Measurements from ENCODE around the gene SH2D6. TPM values are rescaled to one million over a fixed set of nuclear protein-coding genes. Genes with fewer than 3 reads are reported as not detected.

The SH2D6 gene
- total and polyA plus RNA-seq, 11 donors, result not detected

DNA sequence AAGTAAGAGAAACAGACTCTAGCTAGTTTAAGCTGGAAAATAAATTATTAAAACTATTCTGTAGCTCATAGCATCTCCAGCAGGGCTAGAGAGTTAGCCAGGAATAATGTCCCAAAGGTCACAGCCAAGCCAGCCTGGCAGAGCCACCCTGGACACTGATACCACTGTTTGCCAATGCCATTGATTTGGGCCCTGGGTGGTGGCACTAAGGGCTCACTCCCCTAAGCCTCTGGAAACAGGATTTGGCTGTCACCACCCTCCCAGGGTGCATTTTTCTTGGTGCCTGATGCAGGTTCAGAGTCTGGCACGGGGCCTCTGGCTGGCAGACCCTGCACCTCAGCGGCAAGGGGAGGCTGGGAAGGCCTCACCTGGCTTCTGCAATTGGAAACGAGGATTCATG, 7.1 kb downstream of the SH2D6 start:
- ATAC-seq (no peak), DNase-seq (no peak)
- Histone ChIP-seq H3K9me3 (no peaks in the 10 kb centered on the region), H3K36me3 (no peaks in the 10 kb centered on the region), H3K27ac (no peak overlapping the region), H3K4me3 (no peak overlapping the region), H3K4me1 (peaks cover 0 to 31% (median 9%) of the 10 kb centered on the region in 12 donors), H3K27me3 (no peaks in the 10 kb centered on the region)
- TF ChIP-seq, protein P1, sequence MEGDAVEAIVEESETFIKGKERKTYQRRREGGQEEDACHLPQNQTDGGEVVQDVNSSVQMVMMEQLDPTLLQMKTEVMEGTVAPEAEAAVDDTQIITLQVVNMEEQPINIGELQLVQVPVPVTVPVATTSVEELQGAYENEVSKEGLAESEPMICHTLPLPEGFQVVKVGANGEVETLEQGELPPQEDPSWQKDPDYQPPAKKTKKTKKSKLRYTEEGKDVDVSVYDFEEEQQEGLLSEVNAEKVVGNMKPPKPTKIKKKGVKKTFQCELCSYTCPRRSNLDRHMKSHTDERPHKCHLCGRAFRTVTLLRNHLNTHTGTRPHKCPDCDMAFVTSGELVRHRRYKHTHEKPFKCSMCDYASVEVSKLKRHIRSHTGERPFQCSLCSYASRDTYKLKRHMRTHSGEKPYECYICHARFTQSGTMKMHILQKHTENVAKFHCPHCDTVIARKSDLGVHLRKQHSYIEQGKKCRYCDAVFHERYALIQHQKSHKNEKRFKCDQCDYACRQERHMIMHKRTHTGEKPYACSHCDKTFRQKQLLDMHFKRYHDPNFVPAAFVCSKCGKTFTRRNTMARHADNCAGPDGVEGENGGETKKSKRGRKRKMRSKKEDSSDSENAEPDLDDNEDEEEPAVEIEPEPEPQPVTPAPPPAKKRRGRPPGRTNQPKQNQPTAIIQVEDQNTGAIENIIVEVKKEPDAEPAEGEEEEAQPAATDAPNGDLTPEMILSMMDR (IDR thresholded peaks at IDR 0.05), result no peak
- no peak for TF ChIP-seq POLR2A (IDR thresholded peaks at IDR 0.05)
- intact Hi-C loops (cut with DNase I), result no loop called here
- WGBS, 4 donors, result 90 to 100% (median 92%) methylated on average over 1 to 3 of the region's 3 CpGs

DNA sequence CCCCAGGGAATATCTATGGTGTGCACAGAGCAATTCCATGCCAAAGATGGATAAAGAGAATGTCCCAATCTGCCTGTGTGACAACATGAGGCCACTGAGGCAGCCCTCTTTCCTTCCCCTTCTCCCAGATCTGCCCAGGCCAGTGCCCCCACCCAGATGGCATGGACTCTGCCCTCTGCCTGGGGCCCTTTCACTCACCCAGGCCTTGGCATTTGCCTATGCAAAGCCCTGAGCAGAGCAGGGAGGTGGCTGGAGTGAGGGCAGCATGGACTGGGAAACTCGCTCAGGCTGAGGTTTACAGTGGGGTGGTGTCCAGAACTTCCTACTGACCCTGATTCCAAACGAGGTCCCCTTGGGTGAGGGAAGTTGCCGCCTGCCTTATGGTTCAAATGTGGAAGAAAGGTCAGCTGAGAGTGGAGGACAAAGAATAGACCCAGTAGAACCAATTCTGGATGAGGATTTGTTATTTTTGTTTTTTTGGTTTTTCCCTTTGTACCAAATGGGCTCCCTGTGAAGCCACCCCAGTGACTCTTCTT, 8.9 kb downstream of the SH2D6 start:
- no peak for DNase-seq
- TF ChIP-seq, protein P1 (IDR thresholded peaks at IDR 0.05), result no peak
- TF ChIP-seq POLR2A (IDR thresholded peaks at IDR 0.05), result no peak
- no peak for ATAC-seq
- no peaks in the 10 kb centered on the region for H3K9me3 ChIP-seq
- H3K36me3 ChIP-seq, result no peaks in the 10 kb centered on the region
- WGBS, 4 donors, result 70 to 76% (median 71%) methylated on average over 3 of the region's 3 CpGs
- H3K4me1 ChIP-seq, result peaks cover 0 to 20% (median 0%) of the 10 kb centered on the region in 12 donors
- no peak overlapping the region for H3K4me3 ChIP-seq
- H3K27me3 ChIP-seq, result no peaks in the 10 kb centered on the region
- H3K27ac ChIP-seq, result peak overlapping the region in 1 of 12 donors; percentile 28
- intact Hi-C loops (cut with DNase I), result no loop called here

DNA sequence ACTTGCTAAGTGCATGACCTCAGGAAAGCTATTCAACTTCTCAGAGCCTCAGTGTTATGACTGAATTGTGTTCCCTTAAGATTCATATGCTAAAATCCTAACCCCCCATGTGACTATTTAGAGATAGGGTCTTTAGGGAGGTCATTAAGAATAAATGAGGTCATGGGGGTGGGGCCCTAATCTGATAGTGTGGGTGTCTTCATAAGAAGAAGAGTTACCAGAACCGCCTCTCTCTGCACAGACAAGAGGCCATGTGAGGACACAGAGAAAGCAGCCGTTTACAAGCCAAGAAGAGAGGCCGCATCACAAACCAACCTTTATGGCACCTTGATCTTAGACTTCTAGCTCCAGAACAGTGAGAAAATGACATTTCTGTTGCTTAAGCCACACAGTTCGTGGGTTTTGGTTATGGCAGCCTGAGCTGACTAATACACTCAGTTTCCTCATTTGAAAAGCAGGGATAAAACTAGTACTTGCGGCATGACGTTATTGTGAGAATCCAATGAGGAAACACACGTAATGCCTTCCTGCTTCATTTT, 9.9 kb downstream of the SH2D6 start:
- no peak for DNase-seq
- ATAC-seq, result no peak
- Histone ChIP-seq H3K27ac (peak overlapping the region in 1 of 12 donors; percentile 28), H3K27me3 (no peaks in the 10 kb centered on the region), H3K9me3 (no peaks in the 10 kb centered on the region), H3K36me3 (no peaks in the 10 kb centered on the region), H3K4me3 (no peak overlapping the region), H3K4me1 (peaks cover 0 to 26% (median 6%) of the 10 kb centered on the region in 12 donors)
- TF ChIP-seq, protein P1 (IDR thresholded peaks at IDR 0.05), result no peak
- no peak for TF ChIP-seq POLR2A (IDR thresholded peaks at IDR 0.05)
- WGBS, 4 donors, result 78 to 89% (median 81%) methylated on average over 7 of the region's 7 CpGs
- intact Hi-C loops (cut with DNase I), result no loop called here

DNA sequence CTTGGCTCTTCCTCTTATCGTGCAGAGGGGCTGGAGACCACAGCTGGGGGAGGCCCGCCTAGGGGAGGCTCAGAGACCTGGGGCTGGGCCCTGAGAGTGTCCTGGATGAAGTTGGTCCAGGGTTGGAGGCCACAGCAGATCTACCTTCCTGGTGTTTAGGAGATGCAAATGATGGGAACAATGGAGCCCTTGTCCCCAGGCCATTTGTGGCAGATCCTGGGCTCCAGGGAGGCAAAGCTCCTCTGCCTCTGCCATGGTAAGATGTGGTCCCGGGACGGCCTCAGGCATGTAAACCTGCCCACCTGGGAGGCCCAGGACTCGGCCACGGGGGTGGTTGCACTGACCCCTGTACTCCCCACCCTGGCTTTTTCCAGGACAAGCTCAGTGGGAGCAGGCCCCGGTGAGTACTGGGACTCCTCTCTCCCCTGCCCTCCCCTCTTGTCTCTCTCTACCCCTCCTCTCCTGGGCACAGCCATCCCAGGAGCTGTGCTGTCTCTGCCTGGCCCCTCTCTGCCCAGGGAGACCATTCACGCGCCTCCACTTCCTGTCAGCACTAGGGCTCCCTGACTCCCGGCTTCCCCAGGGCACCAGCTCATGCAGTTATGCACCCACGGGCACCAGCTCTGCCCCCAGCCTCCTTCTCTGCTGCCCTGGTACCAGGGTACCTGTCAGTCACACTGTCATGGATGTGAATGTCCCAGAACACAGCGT, 10.9 kb downstream of the SH2D6 start:
- Histone ChIP-seq H3K27me3 (no peaks in the 10 kb centered on the region), H3K27ac (no peak overlapping the region), H3K4me1 (peaks cover 3 to 35% (median 14%) of the 10 kb centered on the region in 12 donors), H3K9me3 (no peaks in the 10 kb centered on the region), H3K36me3 (no peaks in the 10 kb centered on the region), H3K4me3 (no peak overlapping the region)
- intact Hi-C loops (cut with DNase I), result no loop called here
- no peak for TF ChIP-seq POLR2A (IDR thresholded peaks at IDR 0.05)
- TF ChIP-seq, protein P1 (IDR thresholded peaks at IDR 0.05), result no peak
- DNase-seq (no peak), ATAC-seq (no peak)
- WGBS, 4 donors, result 80 to 90% (median 84%) methylated on average over 10 to 12 of the region's 12 CpGs

Measured in heart left ventricle (tissue), 16 donors.